ENCODE measurements around the gene HLA-DQA1. TPM values are rescaled to one million over a fixed set of nuclear protein-coding genes. Genes with fewer than 3 reads are reported as not detected.

Gene HLA-DQA1
- total RNA-seq, 4 donors from 2014 or later = 0.30 to 17.2 (median 9.2) TPM

DNA sequence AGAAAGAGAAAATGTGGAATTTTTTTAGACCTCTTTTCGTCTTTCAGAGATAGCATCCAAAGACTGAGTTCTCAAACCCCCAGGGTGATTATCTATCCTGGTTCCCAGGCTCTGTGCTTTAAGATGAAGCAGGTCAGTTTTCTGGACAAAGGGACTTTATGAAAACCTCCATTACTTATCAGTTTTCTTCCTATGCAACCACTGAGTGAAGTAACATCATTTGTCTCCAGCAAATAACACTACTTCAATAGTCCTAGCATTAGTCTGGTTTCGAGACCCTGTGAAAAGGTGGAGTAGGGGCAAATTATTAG lies 29.3 kb upstream of the HLA-DQA1 start:
- Histone ChIP-seq H3K4me3 (no peak overlapping the region), H3K27ac (no peak overlapping the region), H3K36me3 (no peaks in the 10 kb centered on the region), H3K27me3 (no peaks in the 10 kb centered on the region), H3K9me3 (no peaks in the 10 kb centered on the region), H3K4me1 (no peaks in the 10 kb centered on the region)
- DNase-seq (ENCODE audit: low spot score in 2 of 2) = no peak
- TF ChIP-seq, protein P1, sequence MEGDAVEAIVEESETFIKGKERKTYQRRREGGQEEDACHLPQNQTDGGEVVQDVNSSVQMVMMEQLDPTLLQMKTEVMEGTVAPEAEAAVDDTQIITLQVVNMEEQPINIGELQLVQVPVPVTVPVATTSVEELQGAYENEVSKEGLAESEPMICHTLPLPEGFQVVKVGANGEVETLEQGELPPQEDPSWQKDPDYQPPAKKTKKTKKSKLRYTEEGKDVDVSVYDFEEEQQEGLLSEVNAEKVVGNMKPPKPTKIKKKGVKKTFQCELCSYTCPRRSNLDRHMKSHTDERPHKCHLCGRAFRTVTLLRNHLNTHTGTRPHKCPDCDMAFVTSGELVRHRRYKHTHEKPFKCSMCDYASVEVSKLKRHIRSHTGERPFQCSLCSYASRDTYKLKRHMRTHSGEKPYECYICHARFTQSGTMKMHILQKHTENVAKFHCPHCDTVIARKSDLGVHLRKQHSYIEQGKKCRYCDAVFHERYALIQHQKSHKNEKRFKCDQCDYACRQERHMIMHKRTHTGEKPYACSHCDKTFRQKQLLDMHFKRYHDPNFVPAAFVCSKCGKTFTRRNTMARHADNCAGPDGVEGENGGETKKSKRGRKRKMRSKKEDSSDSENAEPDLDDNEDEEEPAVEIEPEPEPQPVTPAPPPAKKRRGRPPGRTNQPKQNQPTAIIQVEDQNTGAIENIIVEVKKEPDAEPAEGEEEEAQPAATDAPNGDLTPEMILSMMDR (IDR thresholded peaks at IDR 0.05) = no peak
- TF ChIP-seq EP300 (IDR thresholded peaks at IDR 0.05) = no peak
- no peak for TF ChIP-seq POLR2A (IDR thresholded peaks at IDR 0.05)
- 40 to 48% methylated on average over 2 of the region's 2 CpGs for WGBS, 2 donors

DNA sequence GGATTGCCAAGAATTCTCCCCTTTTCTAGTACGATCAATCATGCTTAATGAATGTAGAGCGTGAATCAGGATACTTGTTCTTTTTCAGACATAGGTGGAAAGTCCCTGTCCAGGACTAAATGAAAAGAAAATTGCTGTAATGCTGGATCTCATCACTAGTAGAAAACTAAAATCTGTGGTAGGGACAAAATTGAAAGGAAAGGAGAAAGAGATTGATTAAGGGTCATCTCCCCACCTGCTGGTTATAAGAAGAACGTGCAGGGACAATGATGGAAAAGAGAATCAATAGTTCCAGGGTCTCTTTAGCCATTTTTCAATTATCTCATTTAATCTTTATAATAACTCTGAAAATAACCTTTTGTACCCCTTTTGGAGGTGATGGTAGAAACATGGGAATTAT lies 28.8 kb upstream of the HLA-DQA1 start:
- no peaks in the 10 kb centered on the region for H3K4me1 ChIP-seq
- no peaks in the 10 kb centered on the region for H3K9me3 ChIP-seq
- WGBS, 2 donors = 30 to 35% methylated on average over 3 of the region's 3 CpGs
- no peak overlapping the region for H3K4me3 ChIP-seq
- TF ChIP-seq POLR2A (IDR thresholded peaks at IDR 0.05) = no peak
- TF ChIP-seq, protein P1 (IDR thresholded peaks at IDR 0.05) = no peak
- no peak for TF ChIP-seq EP300 (IDR thresholded peaks at IDR 0.05)
- H3K36me3 ChIP-seq = no peaks in the 10 kb centered on the region
- no peak overlapping the region for H3K27ac ChIP-seq
- DNase-seq (ENCODE audit: low spot score in 2 of 2) = no peak
- no peaks in the 10 kb centered on the region for H3K27me3 ChIP-seq

DNA sequence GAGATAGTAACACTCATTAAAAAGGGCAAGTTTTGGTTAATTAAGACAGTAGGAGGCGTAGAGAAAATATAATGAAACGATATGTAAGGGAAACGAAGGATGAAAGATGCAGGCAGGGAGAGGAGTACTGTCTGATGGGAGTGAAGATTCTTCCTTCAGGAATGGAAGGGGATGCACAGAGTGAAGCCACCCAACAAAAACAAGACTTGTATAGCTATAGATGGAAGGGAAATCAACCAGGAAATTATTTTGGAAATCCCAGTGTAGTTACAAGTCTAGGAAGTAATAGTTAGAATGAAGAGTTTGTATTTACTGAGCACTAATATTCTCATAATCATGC lies 27.8 kb upstream of the HLA-DQA1 start:
- TF ChIP-seq, protein P1 (IDR thresholded peaks at IDR 0.05) = no peak
- Histone ChIP-seq H3K4me3 (no peak overlapping the region), H3K4me1 (no peaks in the 10 kb centered on the region), H3K36me3 (no peaks in the 10 kb centered on the region), H3K9me3 (no peaks in the 10 kb centered on the region), H3K27ac (peak overlapping the region in 3 of 4 donors; percentile 54 to 80 (median 73)), H3K27me3 (no peaks in the 10 kb centered on the region)
- WGBS, 2 donors = 60 to 85% methylated on average over 2 to 3 of the region's 3 CpGs
- DNase-seq (ENCODE audit: low spot score in 2 of 2) = no peak

DNA sequence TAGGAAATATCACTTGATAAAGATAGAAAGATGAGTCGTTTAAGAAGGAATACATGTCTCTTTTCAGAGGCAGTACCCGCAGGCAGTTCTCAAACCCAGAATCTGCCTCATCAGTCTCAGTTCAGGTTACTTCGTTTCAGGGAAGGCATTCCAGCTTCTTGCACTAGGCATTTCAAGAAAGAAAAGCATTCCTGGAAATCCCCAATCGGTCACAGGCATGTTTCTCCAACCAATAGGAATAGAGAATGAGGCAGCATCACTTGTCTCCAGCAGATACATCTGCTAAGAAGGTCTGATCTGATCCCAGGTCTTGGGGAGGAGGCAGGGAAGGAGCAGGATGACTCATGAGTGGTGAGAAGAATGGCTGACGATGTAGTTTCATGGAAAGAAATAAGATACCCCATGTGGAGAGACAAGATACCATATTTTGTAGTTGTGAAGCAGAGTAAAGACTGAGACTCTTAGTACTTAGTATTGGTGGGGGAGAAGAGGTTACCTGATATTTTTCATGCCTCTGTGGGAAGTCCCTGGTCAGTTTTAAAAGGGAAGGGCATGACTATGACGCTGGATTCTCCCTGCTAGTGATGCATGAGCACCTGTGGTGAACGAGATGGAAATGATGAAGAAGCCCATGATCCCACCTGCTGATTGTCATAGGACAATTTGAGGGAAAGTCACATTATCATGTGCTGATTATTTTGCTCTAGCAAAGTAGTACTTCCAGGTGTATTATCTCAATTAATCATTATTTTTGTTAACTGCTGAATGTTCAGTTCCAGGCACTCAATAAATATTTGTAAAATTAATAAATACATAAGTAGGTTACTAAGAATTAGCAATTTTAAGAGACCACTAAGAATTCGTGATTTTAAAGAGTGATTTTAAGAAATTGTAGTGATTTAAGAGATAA lies 27.2 kb upstream of the HLA-DQA1 start:
- WGBS, 2 donors = 2 to 14% methylated on average over 8 of the region's 8 CpGs
- peak in 1 of 2 donors; percentile 19 for DNase-seq (ENCODE audit: low spot score in 2 of 2)
- Histone ChIP-seq H3K9me3 (no peaks in the 10 kb centered on the region), H3K36me3 (no peaks in the 10 kb centered on the region), H3K4me1 (no peaks in the 10 kb centered on the region), H3K27me3 (no peaks in the 10 kb centered on the region), H3K27ac (peak overlapping the region in 2 of 4 donors; percentile 58 to 73), H3K4me3 (peak overlapping the region in 1 of 4 donors; percentile 31)
- TF ChIP-seq EP300 (IDR thresholded peaks at IDR 0.05) = no peak
- no peak for TF ChIP-seq POLR2A (IDR thresholded peaks at IDR 0.05)
- TF ChIP-seq, protein P1 (IDR thresholded peaks at IDR 0.05) = no peak

DNA sequence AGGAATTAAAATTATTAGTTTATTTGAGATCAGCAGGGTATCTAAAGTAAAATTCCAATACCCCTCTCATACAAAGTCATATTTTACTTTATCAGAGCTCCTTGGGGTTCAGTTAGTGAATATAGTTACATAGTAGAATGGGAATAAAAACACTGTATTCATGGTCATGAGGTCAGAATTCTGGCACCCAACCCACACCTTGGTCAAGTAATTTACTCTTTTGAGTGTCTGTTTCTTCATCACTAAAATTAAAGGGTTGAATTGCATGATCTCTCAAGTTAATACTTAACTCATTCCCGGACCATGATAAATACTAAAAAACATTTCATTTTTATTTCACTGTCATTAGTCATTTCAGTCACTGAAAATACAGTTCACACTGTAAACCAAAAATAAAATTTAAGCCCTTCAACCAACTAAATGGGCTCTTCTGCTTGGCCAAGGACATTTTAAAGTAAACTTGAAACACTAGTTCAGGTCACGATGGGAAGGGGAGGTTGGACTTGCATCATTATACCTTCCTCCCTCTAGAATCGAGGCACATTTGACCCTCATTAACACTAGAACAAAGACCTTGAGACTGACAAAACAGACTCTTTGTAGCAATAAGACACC lies 26.4 kb upstream of the HLA-DQA1 start:
- Histone ChIP-seq H3K4me1 (no peaks in the 10 kb centered on the region), H3K9me3 (no peaks in the 10 kb centered on the region), H3K36me3 (no peaks in the 10 kb centered on the region), H3K27ac (peak overlapping the region in 1 of 4 donors; percentile 58), H3K4me3 (no peak overlapping the region), H3K27me3 (no peaks in the 10 kb centered on the region)
- DNase-seq (ENCODE audit: low spot score in 2 of 2) = no peak
- TF ChIP-seq, protein P1 (IDR thresholded peaks at IDR 0.05) = no peak
- no peak for TF ChIP-seq POLR2A (IDR thresholded peaks at IDR 0.05)
- TF ChIP-seq EP300 (IDR thresholded peaks at IDR 0.05) = no peak
- WGBS, 2 donors = 15 to 18% methylated on average over 3 of the region's 3 CpGs
